HFF-Myc (cell line): ENCODE data around the gene MEGF11.

Experiments used
- DNase-seq: peaks from one replicate; pipeline ENCODE4 v3.0.0-alpha.2; 2011; ENCODE audit warnings: low read depth; ENCODE audit errors: extremely low read depth
- H3K4me3 ChIP-seq: replicated peaks from 2 replicates; pipeline ENCODE4 v1.5.1; 2011; ENCODE audit warnings: low read depth, mild to moderate bottlenecking, control low read depth, low read length
- CTCF ChIP-seq: IDR thresholded peaks from 2 replicates; pipeline ENCODE4 v1.5.1; 2012; ENCODE audit warnings: mild to moderate bottlenecking, low read depth, low read length, control low read depth; ENCODE audit errors: missing control alignments

Gene MEGF11

GRCh38 chr15:66226736-66227135 is 26.8 kb downstream of the MEGF11 start:
- no peak for TF ChIP-seq CTCF
- no peak for DNase-seq
- H3K4me3 ChIP-seq = no peak overlapping the region

- DNase-seq = no peak
- TF ChIP-seq CTCF = no peak
These were observed 27.8 kb downstream of the MEGF11 start for GRCh38 chr15:66225656-66226274.

GRCh38 chr15:66224946-66225345 is 28.6 kb downstream of the MEGF11 start:
- TF ChIP-seq CTCF = no peak
- no peak for DNase-seq
- H3K4me3 ChIP-seq = no peak overlapping the region

More at GRCh38 chr15:66225656-66226274, 27.8 kb downstream of the MEGF11 start:
- H3K4me3 ChIP-seq = no peak overlapping the region

- TF ChIP-seq CTCF = no peak
- no peak for DNase-seq
- no peak overlapping the region for H3K4me3 ChIP-seq
These were observed 31.0 kb downstream of the MEGF11 start for GRCh38 chr15:66222273-66223198.

- no peak for TF ChIP-seq CTCF
- no peak for DNase-seq
- no peak overlapping the region for H3K4me3 ChIP-seq
These were observed 32.4 kb downstream of the MEGF11 start for GRCh38 chr15:66221126-66221525.

- no peak for TF ChIP-seq CTCF
- H3K4me3 ChIP-seq = no peak overlapping the region
- DNase-seq = no peak
These were observed 32.9 kb downstream of the MEGF11 start for GRCh38 chr15:66220601-66221000.
